Thyroid gland (tissue), 4 donors: ENCODE results near the gene USP16. TPM values are rescaled to one million over a fixed set of nuclear protein-coding genes. Genes with fewer than 3 reads are reported as not detected.
A peak's percentile ranks its signal among the peaks of the same experiment; 100 is the strongest.

Experiments
- DNase-seq, 2 donors: peaks; one replicate each; pipeline ENCODE4 v3.0.0-alpha.2; 2019
- H3K27ac ChIP-seq, 3 donors: fragments of 200-600 bp; sonication (generic); 1 replicate in 2 of 3; 2 replicates in 1 of 3; pipeline ENCODE4 v1.5.1; 2016 to 2019; ENCODE audit warnings: mild to moderate bottlenecking in 1 of 3, moderate library complexity in 1 of 3
- H3K27me3 ChIP-seq: fragments of 200-600 bp; sonication (generic); one replicate; pipeline ENCODE4 v1.5.1; 2019
- H3K36me3 ChIP-seq, 2 donors: fragments of 200-600 bp; sonication (generic); one replicate each; pipeline ENCODE4 v1.5.1; 2016 to 2019
- H3K4me1 ChIP-seq, 2 donors: fragments of 200-600 bp; sonication (generic); one replicate each; pipeline ENCODE4 v1.5.1; 2017 to 2019
- H3K4me3 ChIP-seq, 3 donors: fragments of 200-600 bp; sonication (generic); replicated peaks in 1 of 3; 1 replicate in 2 of 3; 2 replicates in 1 of 3; pipeline ENCODE4 v1.5.1; 2016; ENCODE audit warnings: mild to moderate bottlenecking in 1 of 3
- H3K9me3 ChIP-seq: fragments of 200-600 bp; sonication (generic); one replicate; pipeline ENCODE4 v1.5.1; 2017
- CTCF ChIP-seq, 6 experiments: fragments of 200-600 bp in 3 of 6; fragments of 450-650 bp in 3 of 6; sonication (generic) in 3 of 6; IDR thresholded peaks; one replicate each; pipeline ENCODE4 v1.5.1; 2016 to 2019; ENCODE audit warnings: antibody characterized with exemption in 6 of 6, mild to moderate bottlenecking in 2 of 6, inconsistent platforms in 1 of 6, moderate library complexity in 1 of 6
- POLR2A ChIP-seq, 2 donors: fragments of 450-650 bp; IDR thresholded peaks; one replicate each; pipeline ENCODE4 v1.6.1; 2017; ENCODE audit warnings: antibody characterized with exemption in 2 of 2, mild to moderate bottlenecking in 2 of 2, moderate library complexity in 1 of 2
- WGBS, 2 donors: methylation state at CpG; one replicate each; pipeline ENCODE4 v1.1.5; 2017; 5-methylcytosine and 5-hydroxymethylcytosine counted together
- intact Hi-C: fragments of 100-400 bp; cut with DNase I; formaldehyde crosslinking; loops from one replicate; pipeline ENCODE4 v1.15.1; 2023
- total RNA-seq, 4 donors: library from RNA; depleted of rRNA; stranded (reverse); fragments of >200 nt; gene quantifications; one replicate each; pipeline ENCODE4 v1.2.3, GENCODE V29; 2016

The USP16 gene
- total RNA-seq, 4 donors from 2014 or later, result 40.0 to 53.4 (median 45.7) TPM

GRCh38 chr21:28991861-28992525, 32.5 kb upstream of the USP16 start:
- intact Hi-C loops, result loop anchor here (5.0 kb wide), 1 partner anchor 35 kb away; no protein-coding TSS in a partner anchor
- Histone ChIP-seq H3K36me3 (no peaks in the 10 kb centered on the region), H3K4me3 (peak overlapping the region; percentile 45 to 79 (median 77)), H3K4me1 (peaks cover 9 to 14% of the 10 kb centered on the region in 2 donors), H3K27ac (peak overlapping the region in 2 of 3 donors; percentile 79 to 81), H3K9me3 (no peaks in the 10 kb centered on the region), H3K27me3 (no peaks in the 10 kb centered on the region)
- no peak for DNase-seq
- 5% methylated on average over 14 of the region's 14 CpGs for WGBS, 2 donors
- no peak for TF ChIP-seq POLR2A (IDR thresholded peaks at IDR 0.05)
- TF ChIP-seq CTCF (IDR thresholded peaks at IDR 0.05), result no peak

- intact Hi-C loops, result loop anchor here (5.0 kb wide), 1 partner anchor 35 kb away; no protein-coding TSS in a partner anchor
- H3K36me3 ChIP-seq, result no peaks in the 10 kb centered on the region
- 1% methylated on average over 40 to 43 of the region's 43 CpGs for WGBS, 2 donors
- no peaks in the 10 kb centered on the region for H3K9me3 ChIP-seq
- H3K4me1 ChIP-seq, result peaks cover 9 to 14% of the 10 kb centered on the region in 2 donors
- peak within 1 kb of the TSS; percentile 45 to 79 (median 77) for H3K4me3 ChIP-seq
- peak; percentile 99 for DNase-seq
- TF ChIP-seq CTCF (IDR thresholded peaks at IDR 0.05) (no peak), POLR2A (IDR thresholded peaks at IDR 0.05) (peak in 1 of 2 donors; percentile 68)
- no peaks in the 10 kb centered on the region for H3K27me3 ChIP-seq
- peak within 1 kb of the TSS; percentile 46 to 81 (median 79) for H3K27ac ChIP-seq
Observed at GRCh38 chr21:28992526-28993292, 31.8 kb upstream of the USP16 start, which contains the start of gene LTN1. TSS of gene LTN1 (minus strand) at chr21:28992877. CDS start at chr21:28992805, 72 bp downstream.

GRCh38 chr21:28993293-28993629, 31.2 kb upstream of the USP16 start:
- WGBS, 2 donors, result 42 to 46% methylated on average over 4 of the region's 4 CpGs
- DNase-seq, result no peak
- H3K4me1 ChIP-seq, result peaks cover 9 to 14% of the 10 kb centered on the region in 2 donors
- H3K4me3 ChIP-seq, result peak overlapping the region in 1 of 3 donors; percentile 77
- no peaks in the 10 kb centered on the region for H3K36me3 ChIP-seq
- intact Hi-C loops, result loop anchor here (5.0 kb wide), 1 partner anchor 34 kb away; no protein-coding TSS in a partner anchor
- peak overlapping the region; percentile 46 to 68 (median 63) for H3K27ac ChIP-seq
- TF ChIP-seq CTCF (IDR thresholded peaks at IDR 0.05) (no peak), POLR2A (IDR thresholded peaks at IDR 0.05) (no peak)
- H3K9me3 ChIP-seq, result no peaks in the 10 kb centered on the region
- H3K27me3 ChIP-seq, result no peaks in the 10 kb centered on the region

GRCh38 chr21:29002442-29003144, 21.9 kb upstream of the USP16 start:
- intact Hi-C loops, result no loop called here
- H3K36me3 ChIP-seq, result peaks cover 0 to 6% of the 10 kb centered on the region in 2 donors
- 1 to 2% methylated on average over 24 to 33 of the region's 41 CpGs for WGBS, 2 donors
- H3K4me1 ChIP-seq, result peaks cover 0 to 4% of the 10 kb centered on the region in 2 donors
- no peak for TF ChIP-seq CTCF (IDR thresholded peaks at IDR 0.05)
- TF ChIP-seq POLR2A (IDR thresholded peaks at IDR 0.05), result peak; percentile 68 to 96
- no peaks in the 10 kb centered on the region for H3K27me3 ChIP-seq
- H3K4me3 ChIP-seq, result peak overlapping the region; percentile 10 to 73 (median 46)
- no peaks in the 10 kb centered on the region for H3K9me3 ChIP-seq
- peak; percentile 94 to 95 for DNase-seq
- H3K27ac ChIP-seq, result peak overlapping the region; percentile 88 to 92 (median 91)
